Brain microvascular endothelial cell (primary cell): ENCODE data around the gene RAB38.
A peak's percentile ranks its signal among the peaks of the same experiment; 100 is the strongest.

ENCODE experiments used
- DNase-seq: peaks from one replicate; pipeline ENCODE4 v3.0.0-alpha.2; 2020
- H3K27ac ChIP-seq: fragments of 250-450 bp; sonication (Bioruptor Pico); 2 replicates; pipeline ENCODE4 v1.5.1; 2020; ENCODE audit warnings: mild to moderate bottlenecking, moderate library complexity
- H3K27me3 ChIP-seq: fragments of 250-450 bp; sonication (Bioruptor Pico); replicated peaks from 2 replicates; pipeline ENCODE4 v1.5.1; 2020; ENCODE audit warnings: mild to moderate bottlenecking
- H3K36me3 ChIP-seq: fragments of 250-450 bp; sonication (Bioruptor Pico); replicated peaks from 2 replicates; pipeline ENCODE4 v1.5.1; 2020; ENCODE audit warnings: mild to moderate bottlenecking
- H3K4me3 ChIP-seq: 2 replicates; pipeline ENCODE4 v1.5.1; 2011; ENCODE audit warnings: low read depth, mild to moderate bottlenecking, control low read depth, low read length, moderate library complexity
- in situ Hi-C: cut with HindIII; loops from 2 replicates; pipeline ENCODE4 v1.10.0; 2017; ENCODE audit warnings: low sequenced_read_pairs, low pct_ligation_motif_present
- TF ChIP-seq, protein P1 (sequence below): IDR thresholded peaks from 2 replicates; pipeline ENCODE4 v1.5.1; 2011; ENCODE audit warnings: low read depth, mild to moderate bottlenecking, moderate library complexity, low read length, control low read depth, inconsistent platforms; ENCODE audit errors: missing control alignments

The RAB38 gene

DNA sequence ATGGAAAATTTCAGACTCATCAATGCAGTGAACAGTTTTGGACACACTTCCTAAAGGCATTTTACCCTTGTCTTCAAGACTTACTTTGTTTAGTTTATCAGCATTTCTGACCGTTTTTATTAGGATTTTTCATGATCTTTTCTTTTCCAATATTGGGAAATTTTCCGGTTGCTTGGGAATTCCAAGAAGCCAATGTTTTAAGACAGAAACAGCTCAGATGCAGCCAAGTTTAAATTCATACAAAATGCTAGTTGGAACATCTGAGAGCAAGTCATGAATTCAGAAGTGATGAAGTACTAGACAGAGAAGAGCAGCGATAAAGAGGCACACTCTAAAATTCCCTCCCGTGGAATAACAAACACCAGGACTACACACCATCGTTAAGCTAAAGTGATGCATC, 68.6 kb downstream of the RAB38 start:
- no peak overlapping the region for H3K27ac ChIP-seq
- TF ChIP-seq, protein P1, sequence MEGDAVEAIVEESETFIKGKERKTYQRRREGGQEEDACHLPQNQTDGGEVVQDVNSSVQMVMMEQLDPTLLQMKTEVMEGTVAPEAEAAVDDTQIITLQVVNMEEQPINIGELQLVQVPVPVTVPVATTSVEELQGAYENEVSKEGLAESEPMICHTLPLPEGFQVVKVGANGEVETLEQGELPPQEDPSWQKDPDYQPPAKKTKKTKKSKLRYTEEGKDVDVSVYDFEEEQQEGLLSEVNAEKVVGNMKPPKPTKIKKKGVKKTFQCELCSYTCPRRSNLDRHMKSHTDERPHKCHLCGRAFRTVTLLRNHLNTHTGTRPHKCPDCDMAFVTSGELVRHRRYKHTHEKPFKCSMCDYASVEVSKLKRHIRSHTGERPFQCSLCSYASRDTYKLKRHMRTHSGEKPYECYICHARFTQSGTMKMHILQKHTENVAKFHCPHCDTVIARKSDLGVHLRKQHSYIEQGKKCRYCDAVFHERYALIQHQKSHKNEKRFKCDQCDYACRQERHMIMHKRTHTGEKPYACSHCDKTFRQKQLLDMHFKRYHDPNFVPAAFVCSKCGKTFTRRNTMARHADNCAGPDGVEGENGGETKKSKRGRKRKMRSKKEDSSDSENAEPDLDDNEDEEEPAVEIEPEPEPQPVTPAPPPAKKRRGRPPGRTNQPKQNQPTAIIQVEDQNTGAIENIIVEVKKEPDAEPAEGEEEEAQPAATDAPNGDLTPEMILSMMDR: no peak
- in situ Hi-C loops: no loop called here

DNA sequence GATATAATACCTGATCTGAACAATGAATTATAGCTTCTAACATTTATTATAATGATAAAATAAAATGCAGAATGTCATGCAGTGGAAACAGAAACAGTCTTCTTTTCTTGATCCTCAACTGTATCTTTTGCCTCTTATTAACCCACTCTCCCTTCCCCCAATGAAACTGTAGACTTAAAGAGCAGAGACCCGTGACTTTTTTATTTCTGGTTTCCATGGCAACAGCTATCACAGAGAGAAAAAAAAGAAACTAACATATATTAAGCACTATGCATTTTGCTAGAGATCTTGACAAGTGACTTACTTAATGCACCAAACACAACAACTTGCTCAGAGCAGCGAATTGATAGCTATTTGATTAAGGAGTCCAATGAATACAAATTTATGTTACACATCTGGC, 69.3 kb downstream of the RAB38 start:
- no peak for DNase-seq
- TF ChIP-seq, protein P1: no peak
- in situ Hi-C loops: no loop called here
- H3K27me3 ChIP-seq: no peaks in the 10 kb centered on the region
- H3K27ac ChIP-seq: no peak overlapping the region
- H3K36me3 ChIP-seq: no peaks in the 10 kb centered on the region
- H3K4me3 ChIP-seq: no peak overlapping the region

More for the DNA sequence above, 68.6 kb downstream of the RAB38 start:
- no peak overlapping the region for H3K4me3 ChIP-seq
- H3K27me3 ChIP-seq: no peaks in the 10 kb centered on the region
- no peaks in the 10 kb centered on the region for H3K36me3 ChIP-seq
- DNase-seq: no peak

DNA sequence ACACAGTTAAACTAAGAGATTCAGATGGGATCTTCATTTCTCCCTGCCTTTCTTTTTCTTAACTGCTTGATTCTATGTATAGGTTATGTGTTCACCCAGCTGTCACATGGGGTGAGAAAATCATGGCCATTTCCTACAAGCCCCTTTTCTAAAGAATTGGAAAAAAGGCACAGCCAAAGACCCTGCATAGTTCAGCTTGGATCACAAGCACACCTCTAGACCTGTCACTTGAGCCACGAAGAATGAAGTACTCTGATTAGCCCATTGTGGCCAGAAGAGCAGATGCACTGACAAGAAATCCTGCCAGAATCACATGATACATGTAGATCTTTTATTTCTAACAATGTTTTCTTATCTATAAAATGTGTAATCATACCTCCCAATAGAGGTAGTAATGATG, 69.7 kb downstream of the RAB38 start:
- TF ChIP-seq, protein P1: no peak
- in situ Hi-C loops: no loop called here
- DNase-seq: no peak

DNA sequence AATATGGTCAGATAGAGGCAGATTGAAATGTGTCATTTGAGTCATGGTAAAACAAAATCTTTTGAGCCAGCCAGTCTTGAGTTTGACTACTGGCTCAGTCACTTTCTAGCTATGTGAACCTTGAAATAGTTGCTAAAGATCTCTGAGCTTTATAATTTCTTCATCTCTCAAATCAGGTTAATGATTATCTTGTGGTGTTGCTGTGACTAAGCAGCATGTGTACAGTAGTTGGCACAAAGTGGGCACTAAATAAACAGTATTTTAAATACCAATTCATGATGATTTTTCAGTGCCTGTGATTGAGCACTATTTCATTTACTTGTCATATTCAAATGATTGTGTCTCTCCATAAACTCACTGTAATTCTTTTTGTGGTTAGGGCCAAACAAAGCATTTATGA, 70.8 kb downstream of the RAB38 start:
- TF ChIP-seq, protein P1: no peak
- Histone ChIP-seq H3K27ac (no peak overlapping the region), H3K27me3 (no peaks in the 10 kb centered on the region), H3K36me3 (no peaks in the 10 kb centered on the region), H3K4me3 (no peak overlapping the region)
- DNase-seq: no peak
- in situ Hi-C loops: no loop called here

More for the DNA sequence above, 69.7 kb downstream of the RAB38 start:
- Histone ChIP-seq H3K4me3 (no peak overlapping the region), H3K27me3 (no peaks in the 10 kb centered on the region), H3K27ac (no peak overlapping the region), H3K36me3 (no peaks in the 10 kb centered on the region)

DNA sequence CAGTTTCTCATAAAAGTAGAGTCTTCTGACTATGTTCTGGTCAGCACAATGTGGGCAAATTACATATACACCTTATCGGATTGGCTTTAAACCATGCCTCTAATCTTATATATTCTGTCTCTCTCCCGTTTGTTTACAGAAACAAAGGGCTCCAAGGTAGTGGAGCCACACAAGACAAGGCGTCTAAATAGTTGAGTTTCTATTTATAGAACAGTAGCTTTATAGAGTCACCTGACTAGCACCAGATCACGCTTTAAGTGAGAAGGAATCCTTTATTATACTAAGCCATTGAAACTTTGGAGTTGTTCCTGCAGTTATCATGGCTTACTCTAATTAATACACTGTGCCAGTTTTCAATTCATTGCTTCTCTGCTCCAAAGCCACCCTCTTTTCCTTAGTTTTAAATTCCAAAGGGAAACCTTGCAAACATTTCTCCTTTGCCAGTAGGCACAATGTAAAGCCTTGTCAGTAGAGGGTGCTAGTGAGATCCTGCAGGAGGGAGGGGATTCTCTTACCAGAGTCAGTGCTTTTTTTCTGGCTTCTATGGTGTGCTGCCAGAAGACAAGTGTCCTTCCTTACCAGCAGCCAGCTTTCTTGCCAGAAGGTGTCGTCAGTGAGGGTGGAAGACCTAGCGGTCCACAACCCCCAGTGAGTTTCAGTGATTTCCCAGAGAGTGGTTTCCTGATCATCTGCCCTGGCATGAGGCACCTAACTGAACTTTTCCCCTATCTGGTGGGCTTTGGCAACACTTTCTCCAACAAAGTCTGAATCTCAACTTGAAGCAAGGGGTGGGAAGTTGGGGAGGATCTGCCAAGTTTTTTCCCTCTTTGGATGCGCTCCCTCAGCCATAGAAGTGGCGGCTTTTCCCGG, 71.7 kb downstream of the RAB38 start:
- in situ Hi-C loops: no loop called here
- H3K36me3 ChIP-seq: no peaks in the 10 kb centered on the region
- no peak overlapping the region for H3K27ac ChIP-seq
- H3K4me3 ChIP-seq: no peak overlapping the region
- no peaks in the 10 kb centered on the region for H3K27me3 ChIP-seq
- TF ChIP-seq, protein P1: peak; percentile 81
- peak; percentile 69 for DNase-seq

DNA sequence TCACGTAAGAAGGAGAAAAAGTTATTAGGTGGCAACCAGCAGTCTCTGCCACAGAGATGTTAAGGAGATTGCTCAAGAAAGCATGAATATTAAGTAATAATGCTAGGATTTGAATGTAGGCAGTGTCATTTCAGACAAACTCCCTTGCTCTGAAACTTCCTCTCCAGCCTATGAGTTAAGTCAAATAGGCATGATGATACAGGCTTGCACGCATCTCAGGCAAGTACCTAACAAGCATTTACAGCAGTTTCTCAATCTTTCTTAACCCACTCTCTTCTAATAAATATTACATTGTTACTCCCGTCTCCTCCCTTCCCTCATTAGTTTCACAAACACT, 72.7 kb downstream of the RAB38 start:
- no peak for DNase-seq
- Histone ChIP-seq H3K4me3 (no peak overlapping the region), H3K27me3 (no peaks in the 10 kb centered on the region), H3K27ac (no peak overlapping the region), H3K36me3 (no peaks in the 10 kb centered on the region)
- TF ChIP-seq, protein P1: no peak
- in situ Hi-C loops: no loop called here
